ENCODE measurements around the gene ESAM. TPM values are rescaled to one million over a fixed set of nuclear protein-coding genes. Genes with fewer than 3 reads are reported as not detected.

Gene ESAM, protein sequence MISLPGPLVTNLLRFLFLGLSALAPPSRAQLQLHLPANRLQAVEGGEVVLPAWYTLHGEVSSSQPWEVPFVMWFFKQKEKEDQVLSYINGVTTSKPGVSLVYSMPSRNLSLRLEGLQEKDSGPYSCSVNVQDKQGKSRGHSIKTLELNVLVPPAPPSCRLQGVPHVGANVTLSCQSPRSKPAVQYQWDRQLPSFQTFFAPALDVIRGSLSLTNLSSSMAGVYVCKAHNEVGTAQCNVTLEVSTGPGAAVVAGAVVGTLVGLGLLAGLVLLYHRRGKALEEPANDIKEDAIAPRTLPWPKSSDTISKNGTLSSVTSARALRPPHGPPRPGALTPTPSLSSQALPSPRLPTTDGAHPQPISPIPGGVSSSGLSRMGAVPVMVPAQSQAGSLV
- total RNA-seq (2014; rRNA removed), result 10.4 and 10.8 TPM in 2 replicates
- Bru-seq, nascent RNA, result percentile 61 among the genes with signal in this experiment
- BruChase-seq, experiment 1, labeled RNA remaining after a 6-hour chase, result percentile 86 among the genes with signal in this experiment
- percentile 85 among the genes with signal in this experiment for BruChase-seq, experiment 2, labeled RNA remaining after a 2-hour chase
- long read RNA-seq, transcript ESAM-201 (7 exons, 1,826 nt), result major isoform, 11 of 30 reads
- long read RNA-seq, partial matches to known transcripts, result 7 of 30 reads
- long read RNA-seq, other reads (novel, unspliced or antisense), result 9 of 30 reads

DNA sequence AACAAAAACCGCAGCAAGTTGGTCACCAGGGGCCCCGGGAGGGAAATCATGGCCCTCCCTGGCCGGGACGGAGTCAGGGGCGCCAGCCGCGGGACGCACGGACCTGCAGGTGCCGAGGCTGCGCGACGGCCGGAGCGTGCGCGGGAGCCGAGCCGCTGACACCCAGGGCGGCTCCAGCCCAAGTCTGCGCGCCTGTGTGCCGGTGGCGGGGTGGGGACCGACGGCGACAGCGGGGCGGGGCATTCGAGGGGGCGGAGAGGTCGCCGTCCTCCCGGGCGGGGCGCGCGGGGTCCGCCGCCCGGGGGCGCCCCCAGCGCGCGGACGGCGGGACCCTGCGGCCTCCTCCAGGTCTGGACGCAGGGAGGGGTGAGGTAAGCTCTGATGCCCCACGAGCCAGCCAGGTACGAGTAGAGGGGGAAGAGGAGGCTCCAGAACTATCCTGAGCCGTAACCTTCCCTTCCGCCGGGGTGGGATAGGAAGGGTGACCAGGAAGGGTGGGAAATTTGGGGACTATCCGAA lies at the start of gene ESAM:
TSS of gene ESAM (minus strand) at position 186 of the 519 bp plus-strand sequence. CDS start at position 50, 136 bp downstream.
- Histone ChIP-seq H3K4me1 (ENCODE audit: insufficient read depth, low read length) (peaks cover 27% of the 10 kb centered on the region), H3K27me3 (ENCODE audit: low read length) (no peaks in the 10 kb centered on the region), H3K36me3 (ENCODE audit: low read depth, low read length) (peaks cover 6% of the 10 kb centered on the region; the same call in 1 of the 2 replicates), H3K79me2 (ENCODE audit: low read length) (no peaks in the 10 kb centered on the region), H4K20me1 (ENCODE audit: low read length) (no peaks in the 10 kb centered on the region; the same call in 1 of the 2 replicates), H3F3A (ENCODE audit: low read length, unreplicated experiment) (peaks cover 15% of the 10 kb centered on the region), H3K4me3 (ENCODE audit: low read length) (peak within 1 kb of the TSS; percentile 91), H3K9me2 (replicated peaks; ENCODE audit: low read length) (no peaks in the 10 kb centered on the region), H2AFZ (ENCODE audit: low read length) (peak within 1 kb of the TSS; percentile 97), H3K9me3 (ENCODE audit: low read length) (no peaks in the 10 kb centered on the region), H3K4me2 (ENCODE audit: low read length) (peak within 1 kb of the TSS; percentile 100), H3K27ac (ENCODE audit: low read length) (no peak within 1 kb of the TSS), H3K9ac (ENCODE audit: low read length) (peak within 1 kb of the TSS; percentile 50)
- peak; percentile 46 for DNase-seq
- TF ChIP-seq EZH2 (IDR thresholded peaks at IDR 0.05; ENCODE audit: low read length, unreplicated experiment) (no peak), EZH2phosphoT487 (IDR thresholded peaks at IDR 0.05; ENCODE audit: borderline replicate concordance, low read length) (no peak)
- TF ChIP-seq, protein P1, sequence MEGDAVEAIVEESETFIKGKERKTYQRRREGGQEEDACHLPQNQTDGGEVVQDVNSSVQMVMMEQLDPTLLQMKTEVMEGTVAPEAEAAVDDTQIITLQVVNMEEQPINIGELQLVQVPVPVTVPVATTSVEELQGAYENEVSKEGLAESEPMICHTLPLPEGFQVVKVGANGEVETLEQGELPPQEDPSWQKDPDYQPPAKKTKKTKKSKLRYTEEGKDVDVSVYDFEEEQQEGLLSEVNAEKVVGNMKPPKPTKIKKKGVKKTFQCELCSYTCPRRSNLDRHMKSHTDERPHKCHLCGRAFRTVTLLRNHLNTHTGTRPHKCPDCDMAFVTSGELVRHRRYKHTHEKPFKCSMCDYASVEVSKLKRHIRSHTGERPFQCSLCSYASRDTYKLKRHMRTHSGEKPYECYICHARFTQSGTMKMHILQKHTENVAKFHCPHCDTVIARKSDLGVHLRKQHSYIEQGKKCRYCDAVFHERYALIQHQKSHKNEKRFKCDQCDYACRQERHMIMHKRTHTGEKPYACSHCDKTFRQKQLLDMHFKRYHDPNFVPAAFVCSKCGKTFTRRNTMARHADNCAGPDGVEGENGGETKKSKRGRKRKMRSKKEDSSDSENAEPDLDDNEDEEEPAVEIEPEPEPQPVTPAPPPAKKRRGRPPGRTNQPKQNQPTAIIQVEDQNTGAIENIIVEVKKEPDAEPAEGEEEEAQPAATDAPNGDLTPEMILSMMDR (conservative IDR thresholded peaks at IDR 0.05; ENCODE audit: low read depth, low read length), result no peak
- POLR2A ChIA-PET (ENCODE audit: unreplicated experiment), result no interaction called here
- intact Hi-C loops (cut with micrococcal nuclease), result loop anchor here (1.0 to 2.0 kb wide), 2 partner anchors 15 to 88 kb away; no protein-coding TSS in a partner anchor
- ATAC-seq, result peak; percentile 51
- BruUV-seq (replicated peaks), result no TSS peak
- CTCF ChIA-PET, result interaction anchor here (1.2 to 2.8 kb wide), 4 partner anchors 16 to 93 kb away, joined by 3 to 50 read pairs (median 18); no protein-coding TSS in a partner anchor

DNA sequence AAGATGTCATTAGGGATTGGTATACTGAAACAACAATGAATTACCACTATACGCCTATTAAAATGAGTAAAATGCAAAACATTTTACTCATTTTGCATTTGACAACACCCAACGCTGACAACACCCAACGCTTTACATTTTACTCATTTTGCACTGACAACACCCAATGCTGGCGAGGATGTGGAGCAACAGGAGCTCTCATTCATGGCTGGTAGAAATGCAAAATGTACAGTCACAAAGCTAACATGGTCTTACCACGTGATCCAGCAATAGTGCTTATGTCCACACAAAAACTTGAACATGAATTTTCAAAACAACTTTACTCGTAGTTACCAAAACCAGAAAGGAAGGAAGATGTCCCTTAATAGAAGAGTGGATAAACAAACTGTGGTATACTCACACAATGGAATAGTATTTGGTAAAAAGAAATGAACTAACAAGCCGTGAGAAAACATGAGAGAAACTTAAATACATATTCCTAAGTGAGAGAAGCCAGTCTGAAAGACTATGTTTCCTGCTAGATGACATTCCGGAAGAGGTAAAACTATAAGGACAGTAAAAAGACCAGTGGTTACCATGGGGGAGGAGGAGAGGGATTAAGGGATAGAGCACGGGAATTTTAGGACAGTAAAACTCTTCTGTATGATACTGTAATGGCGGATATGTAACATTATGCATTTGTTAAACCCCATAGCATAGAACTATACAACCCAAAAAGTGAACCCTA lies 49.5 kb upstream of the ESAM start:
- POLR2A ChIA-PET (ENCODE audit: unreplicated experiment), result no interaction called here
- H3K9ac ChIP-seq (ENCODE audit: low read length), result no peak overlapping the region

More for the DNA sequence above, 49.5 kb upstream of the ESAM start:
- intact Hi-C loops (cut with micrococcal nuclease), result no loop called here
- Histone ChIP-seq H3K4me3 (ENCODE audit: low read length) (no peak overlapping the region), H3K27me3 (ENCODE audit: low read length) (no peaks in the 10 kb centered on the region), H4K20me1 (ENCODE audit: low read length) (no peaks in the 10 kb centered on the region), H3K79me2 (ENCODE audit: low read length) (no peaks in the 10 kb centered on the region), H2AFZ (ENCODE audit: low read length) (no peak overlapping the region), H3K4me2 (ENCODE audit: low read length) (no peak overlapping the region), H3K9me2 (replicated peaks; ENCODE audit: low read length) (no peaks in the 10 kb centered on the region), H3F3A (ENCODE audit: low read length, unreplicated experiment) (no peaks in the 10 kb centered on the region), H3K4me1 (ENCODE audit: insufficient read depth, low read length) (peaks cover 36% of the 10 kb centered on the region), H3K9me3 (ENCODE audit: low read length) (no peaks in the 10 kb centered on the region), H3K27ac (ENCODE audit: low read length) (no peak overlapping the region), H3K36me3 (ENCODE audit: low read depth, low read length) (no peaks in the 10 kb centered on the region)
- ATAC-seq (no peak), DNase-seq (no peak)
- CTCF ChIA-PET, result no interaction called here
- no TSS peak for BruUV-seq (replicated peaks)
- TF ChIP-seq EZH2phosphoT487 (IDR thresholded peaks at IDR 0.05; ENCODE audit: borderline replicate concordance, low read length) (no peak), EZH2 (IDR thresholded peaks at IDR 0.05; ENCODE audit: low read length, unreplicated experiment) (no peak)
- TF ChIP-seq, protein P1 (conservative IDR thresholded peaks at IDR 0.05; ENCODE audit: low read depth, low read length), result no peak

Measured in PC-3 (cell line).